Measurements from ENCODE around the gene SH2B3.
"Not testable (repeated sequence)": the region's sequence is repeated elsewhere in the genome, so short reads cannot be mapped to it uniquely, and the experiment has no call there.

SH2B3 gene

DNA sequence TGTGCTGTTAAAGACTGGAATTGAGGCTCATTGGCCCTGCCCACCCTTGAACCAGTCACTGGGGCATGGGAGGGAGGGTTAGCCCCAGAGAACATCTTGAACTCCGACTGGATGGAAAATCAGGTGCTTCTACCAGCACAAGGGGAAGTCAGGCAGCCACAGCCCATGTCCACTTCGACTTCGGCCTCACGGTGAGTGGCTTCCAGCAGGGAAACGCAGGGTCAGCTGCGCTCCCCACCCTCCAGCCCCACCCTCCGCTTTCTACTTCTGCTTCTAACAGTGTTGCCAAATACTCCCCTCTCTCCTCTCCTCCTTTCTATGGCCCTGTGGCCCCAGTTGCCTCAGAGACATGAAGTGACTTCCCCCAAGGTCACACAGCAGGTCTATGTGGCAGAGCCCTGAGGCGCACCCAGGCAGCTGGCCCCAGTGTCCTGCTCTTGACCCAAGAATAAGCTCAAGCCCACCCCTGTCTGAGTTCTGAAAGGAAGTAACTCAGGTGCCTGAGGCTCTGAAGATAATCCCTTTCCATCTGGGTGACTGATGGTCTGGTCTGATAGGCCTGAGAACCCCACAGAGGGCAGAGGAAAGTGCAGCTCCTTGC lies 11.9 kb upstream of the SH2B3 start:
- no peaks in the 10 kb centered on the region for H3F3A ChIP-seq (ENCODE audit: low read depth)
- H3K36me3 ChIP-seq (ENCODE audit: insufficient read depth, low read length): no peaks in the 10 kb centered on the region
- no peak overlapping the region for H2AFZ ChIP-seq (ENCODE audit: low read length)
- no peaks in the 10 kb centered on the region for H3K79me2 ChIP-seq (ENCODE audit: insufficient read depth, low read length)
- H3K27me3 ChIP-seq (ENCODE audit: insufficient read depth, low read length, poor library complexity, severe bottlenecking): no peaks in the 10 kb centered on the region
- no peaks in the 10 kb centered on the region for H3K9me2 ChIP-seq (replicated peaks; ENCODE audit: low read depth, low read length)
- no peaks in the 10 kb centered on the region for H4K20me1 ChIP-seq (ENCODE audit: insufficient read depth, low read length, poor library complexity, severe bottlenecking)
- H3K9ac ChIP-seq (ENCODE audit: low read depth, low read length, poor library complexity, severe bottlenecking): no peak overlapping the region
- H3K4me2 ChIP-seq (ENCODE audit: low read depth, low read length, poor library complexity, severe bottlenecking): peak overlapping the region; percentile 20
- TF ChIP-seq EZH2phosphoT487 (IDR thresholded peaks at IDR 0.05; ENCODE audit: borderline replicate concordance): no peak
- TF ChIP-seq, protein P1, sequence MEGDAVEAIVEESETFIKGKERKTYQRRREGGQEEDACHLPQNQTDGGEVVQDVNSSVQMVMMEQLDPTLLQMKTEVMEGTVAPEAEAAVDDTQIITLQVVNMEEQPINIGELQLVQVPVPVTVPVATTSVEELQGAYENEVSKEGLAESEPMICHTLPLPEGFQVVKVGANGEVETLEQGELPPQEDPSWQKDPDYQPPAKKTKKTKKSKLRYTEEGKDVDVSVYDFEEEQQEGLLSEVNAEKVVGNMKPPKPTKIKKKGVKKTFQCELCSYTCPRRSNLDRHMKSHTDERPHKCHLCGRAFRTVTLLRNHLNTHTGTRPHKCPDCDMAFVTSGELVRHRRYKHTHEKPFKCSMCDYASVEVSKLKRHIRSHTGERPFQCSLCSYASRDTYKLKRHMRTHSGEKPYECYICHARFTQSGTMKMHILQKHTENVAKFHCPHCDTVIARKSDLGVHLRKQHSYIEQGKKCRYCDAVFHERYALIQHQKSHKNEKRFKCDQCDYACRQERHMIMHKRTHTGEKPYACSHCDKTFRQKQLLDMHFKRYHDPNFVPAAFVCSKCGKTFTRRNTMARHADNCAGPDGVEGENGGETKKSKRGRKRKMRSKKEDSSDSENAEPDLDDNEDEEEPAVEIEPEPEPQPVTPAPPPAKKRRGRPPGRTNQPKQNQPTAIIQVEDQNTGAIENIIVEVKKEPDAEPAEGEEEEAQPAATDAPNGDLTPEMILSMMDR (conservative IDR thresholded peaks at IDR 0.05; ENCODE audit: low read length): no peak
- H3K9me3 ChIP-seq (ENCODE audit: insufficient read depth, low read depth, low read length): no peaks in the 10 kb centered on the region
- H3K4me3 ChIP-seq (ENCODE audit: low read length, poor library complexity, severe bottlenecking): no peak overlapping the region
- no peaks in the 10 kb centered on the region for H3K4me1 ChIP-seq (ENCODE audit: insufficient read depth, low read length, poor library complexity, severe bottlenecking)

DNA sequence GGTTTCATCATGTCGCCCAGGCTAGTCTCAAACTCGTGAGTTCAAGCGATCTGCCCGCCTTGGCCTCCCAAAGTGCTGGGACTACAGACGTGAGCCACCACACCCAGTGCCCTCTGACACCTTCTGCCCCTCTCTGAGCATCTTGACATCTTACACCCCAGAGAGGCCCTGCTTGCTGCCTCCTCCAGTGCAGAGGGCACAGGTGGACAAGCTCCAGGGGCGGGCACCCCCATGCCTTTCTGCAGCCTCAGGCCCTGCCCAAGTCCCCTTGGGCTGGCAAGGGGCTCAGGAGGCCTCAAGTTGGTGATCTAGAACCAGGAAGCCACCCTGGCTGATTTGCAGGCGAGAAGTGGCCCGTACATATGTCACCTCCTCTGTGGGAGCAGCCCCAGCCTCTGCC lies 11.2 kb upstream of the SH2B3 start:
- H3F3A ChIP-seq (ENCODE audit: low read depth): no peaks in the 10 kb centered on the region
- no peaks in the 10 kb centered on the region for H3K9me3 ChIP-seq (ENCODE audit: insufficient read depth, low read depth, low read length)
- no peaks in the 10 kb centered on the region for H3K36me3 ChIP-seq (ENCODE audit: insufficient read depth, low read length)
- no peak overlapping the region for H3K9ac ChIP-seq (ENCODE audit: low read depth, low read length, poor library complexity, severe bottlenecking)
- H3K4me3 ChIP-seq (ENCODE audit: low read length, poor library complexity, severe bottlenecking): no peak overlapping the region
- no peaks in the 10 kb centered on the region for H3K9me2 ChIP-seq (replicated peaks; ENCODE audit: low read depth, low read length)
- H3K4me1 ChIP-seq (ENCODE audit: insufficient read depth, low read length, poor library complexity, severe bottlenecking): peaks cover 6% of the 10 kb centered on the region
- H3K4me2 ChIP-seq (ENCODE audit: low read depth, low read length, poor library complexity, severe bottlenecking): peak overlapping the region; percentile 20
- no peaks in the 10 kb centered on the region for H4K20me1 ChIP-seq (ENCODE audit: insufficient read depth, low read length, poor library complexity, severe bottlenecking)
- no peak overlapping the region for H2AFZ ChIP-seq (ENCODE audit: low read length)
- TF ChIP-seq, protein P1 (conservative IDR thresholded peaks at IDR 0.05; ENCODE audit: low read length): no peak
- no peak for TF ChIP-seq EZH2phosphoT487 (IDR thresholded peaks at IDR 0.05; ENCODE audit: borderline replicate concordance)
- H3K27me3 ChIP-seq (ENCODE audit: insufficient read depth, low read length, poor library complexity, severe bottlenecking): no peaks in the 10 kb centered on the region
- no peaks in the 10 kb centered on the region for H3K79me2 ChIP-seq (ENCODE audit: insufficient read depth, low read length)

DNA sequence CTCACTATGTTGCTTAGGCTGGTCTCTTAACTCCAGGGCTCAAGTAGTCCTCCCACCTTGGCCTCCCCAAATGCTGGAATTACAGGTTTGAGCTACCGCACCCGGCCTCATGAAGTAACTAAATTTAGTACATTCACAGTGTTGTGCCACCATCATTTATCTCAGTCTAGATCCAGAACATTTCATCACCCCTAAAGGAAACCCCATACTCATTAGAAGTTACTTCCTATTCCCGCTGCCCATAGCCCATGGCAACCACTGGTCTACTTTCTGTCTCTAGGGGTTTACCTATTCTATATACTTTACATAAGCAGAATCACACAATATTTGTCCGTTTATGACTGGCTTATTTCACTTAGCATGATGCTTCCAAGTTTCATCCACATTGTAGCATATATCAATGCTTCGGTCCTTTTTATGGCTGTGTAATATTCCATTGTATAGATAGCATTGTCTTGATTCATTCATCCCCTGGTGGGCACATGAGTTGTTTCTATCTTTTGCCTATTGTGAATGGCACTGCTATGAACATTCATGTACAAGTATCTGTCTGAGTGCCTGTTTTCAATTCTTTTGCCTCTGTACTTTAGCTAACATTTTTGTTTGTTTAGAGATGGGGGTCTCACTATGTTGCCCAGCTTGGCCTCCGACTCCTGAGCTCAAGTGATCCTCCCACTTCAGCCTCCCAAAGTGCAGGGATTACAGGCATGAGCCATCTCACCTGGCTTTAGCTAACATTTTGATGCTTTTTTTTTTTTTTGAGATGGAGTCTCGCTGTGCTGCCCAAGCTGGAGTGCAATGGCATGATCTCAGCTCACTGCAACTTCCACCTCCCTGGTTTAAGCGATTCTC lies 10.2 kb upstream of the SH2B3 start:
- Histone ChIP-seq H3K4me2 (ENCODE audit: low read depth, low read length, poor library complexity, severe bottlenecking) (no peak overlapping the region), H3K4me1 (ENCODE audit: insufficient read depth, low read length, poor library complexity, severe bottlenecking) (peaks cover 6% of the 10 kb centered on the region), H3K27me3 (ENCODE audit: insufficient read depth, low read length, poor library complexity, severe bottlenecking) (no peaks in the 10 kb centered on the region), H3K4me3 (ENCODE audit: low read length, poor library complexity, severe bottlenecking) (no peak overlapping the region), H3K9me2 (replicated peaks; ENCODE audit: low read depth, low read length) (no peaks in the 10 kb centered on the region), H3K9me3 (ENCODE audit: insufficient read depth, low read depth, low read length) (no peaks in the 10 kb centered on the region), H3F3A (ENCODE audit: low read depth) (no peaks in the 10 kb centered on the region), H2AFZ (ENCODE audit: low read length) (no peak overlapping the region), H3K36me3 (ENCODE audit: insufficient read depth, low read length) (no peaks in the 10 kb centered on the region), H3K79me2 (ENCODE audit: insufficient read depth, low read length) (no peaks in the 10 kb centered on the region), H4K20me1 (ENCODE audit: insufficient read depth, low read length, poor library complexity, severe bottlenecking) (no peaks in the 10 kb centered on the region), H3K9ac (ENCODE audit: low read depth, low read length, poor library complexity, severe bottlenecking) (no peak overlapping the region)
- TF ChIP-seq EZH2phosphoT487 (IDR thresholded peaks at IDR 0.05; ENCODE audit: borderline replicate concordance): no peak
- TF ChIP-seq, protein P1 (conservative IDR thresholded peaks at IDR 0.05; ENCODE audit: low read length): no peak

DNA sequence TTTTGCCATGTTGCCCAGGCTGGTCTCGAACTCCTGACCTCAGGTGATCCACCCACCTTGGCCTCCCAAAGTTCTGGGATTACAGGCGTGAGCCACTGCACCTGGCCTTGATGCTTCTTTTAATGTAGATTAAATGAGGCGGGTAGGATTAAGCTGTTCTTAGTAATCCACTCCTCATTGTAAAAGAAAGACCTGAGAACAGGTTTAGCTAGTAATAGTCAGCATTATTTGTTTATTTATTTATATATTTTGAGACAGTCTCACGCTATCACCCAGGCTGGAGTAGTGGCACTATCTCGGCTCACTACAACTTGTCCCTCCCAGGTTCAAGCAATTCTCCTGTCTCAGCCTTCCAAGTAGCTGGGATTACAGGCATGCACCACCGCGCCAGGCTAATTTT lies 9.5 kb upstream of the SH2B3 start:
- not testable (repeated sequence) for H3K9me3 ChIP-seq (ENCODE audit: insufficient read depth, low read depth, low read length); H2AFZ ChIP-seq (ENCODE audit: low read length); H3K79me2 ChIP-seq (ENCODE audit: insufficient read depth, low read length); H3K9ac ChIP-seq (ENCODE audit: low read depth, low read length, poor library complexity, severe bottlenecking); H3K36me3 ChIP-seq (ENCODE audit: insufficient read depth, low read length); H3K9me2 ChIP-seq (replicated peaks; ENCODE audit: low read depth, low read length); H3K27me3 ChIP-seq (ENCODE audit: insufficient read depth, low read length, poor library complexity, severe bottlenecking); H3K4me1 ChIP-seq (ENCODE audit: insufficient read depth, low read length, poor library complexity, severe bottlenecking); H4K20me1 ChIP-seq (ENCODE audit: insufficient read depth, low read length, poor library complexity, severe bottlenecking); H3F3A ChIP-seq (ENCODE audit: low read depth); H3K4me2 ChIP-seq (ENCODE audit: low read depth, low read length, poor library complexity, severe bottlenecking); H3K4me3 ChIP-seq (ENCODE audit: low read length, poor library complexity, severe bottlenecking)
